Liver (tissue), 9 donors: ENCODE results near the gene TMEM170B. TPM values are rescaled to one million over a fixed set of nuclear protein-coding genes. Genes with fewer than 3 reads are reported as not detected.

Source experiments
- DNase-seq: peaks from one replicate; pipeline ENCODE4 v3.0.0-alpha.2; 2017; ENCODE audit warnings: low spot score
- H3K27ac ChIP-seq, 2 donors: one replicate each; pipeline ENCODE4 v1.7.0; 2013; ENCODE audit warnings: inconsistent platforms in 2 of 2, low read length in 2 of 2, control low read depth in 1 of 2, low read depth in 1 of 2, mild to moderate bottlenecking in 1 of 2
- H3K27me3 ChIP-seq, 4 donors: one replicate each; pipeline versions ENCODE4 v1.6.1 to v1.7.0; 2013; ENCODE audit warnings: low read length in 3 of 4, inconsistent platforms in 1 of 4, mild to moderate bottlenecking in 1 of 4, moderate library complexity in 1 of 4; ENCODE audit not compliant: control insufficient read depth in 4 of 4, insufficient read depth in 4 of 4
- H3K36me3 ChIP-seq, 4 donors: one replicate each; pipeline versions ENCODE4 v1.6.1 to v1.7.0; 2013; ENCODE audit warnings: low read length in 3 of 4, mild to moderate bottlenecking in 3 of 4, low read depth in 1 of 4, moderate library complexity in 1 of 4; ENCODE audit not compliant: control insufficient read depth in 4 of 4, insufficient read depth in 3 of 4
- H3K4me1 ChIP-seq, 4 donors: one replicate each; pipeline versions ENCODE4 v1.6.1 to v1.7.0; 2013; ENCODE audit warnings: low read length in 3 of 4, mild to moderate bottlenecking in 3 of 4, moderate library complexity in 1 of 4; ENCODE audit not compliant: control insufficient read depth in 4 of 4, insufficient read depth in 4 of 4
- H3K4me3 ChIP-seq, 3 donors: one replicate each; pipeline versions ENCODE4 v1.6.1 to v1.7.0; 2013; ENCODE audit warnings: low read length in 3 of 3, control low read depth in 1 of 3, low read depth in 1 of 3, mild to moderate bottlenecking in 1 of 3
- H3K9ac ChIP-seq, 2 donors: one replicate each; pipeline ENCODE4 v1.7.0; 2013; ENCODE audit warnings: low read length in 2 of 2, mild to moderate bottlenecking in 2 of 2, moderate library complexity in 2 of 2, control low read depth in 1 of 2, low read depth in 1 of 2
- H3K9me3 ChIP-seq, 4 donors: one replicate each; pipeline versions ENCODE4 v1.6.1 to v1.7.0; 2013; ENCODE audit warnings: low read length in 3 of 4; ENCODE audit not compliant: control insufficient read depth in 4 of 4
- ATF3 ChIP-seq: IDR thresholded peaks from 2 replicates; pipeline ENCODE4 v1.6.1; 2016; ENCODE audit warnings: antibody characterized with exemption
- CTCF ChIP-seq: fragments of 150-350 bp; IDR thresholded peaks from 2 replicates; pipeline ENCODE4 v1.5.1; 2017; ENCODE audit warnings: improper control_type of control experiment, low read depth, low read length; ENCODE audit not compliant: missing input control
- EGR1 ChIP-seq, 2 donors: IDR thresholded peaks; 2 replicates each; pipeline ENCODE4 v1.6.1; 2016 to 2018; ENCODE audit warnings: antibody characterized with exemption in 2 of 2, low read depth in 2 of 2
- FOXA1 ChIP-seq: IDR thresholded peaks from 2 replicates; pipeline ENCODE4 v1.6.1; 2016; ENCODE audit warnings: antibody characterized with exemption
- FOXA2 ChIP-seq: IDR thresholded peaks from 2 replicates; pipeline ENCODE4 v1.6.1; 2016; ENCODE audit warnings: antibody characterized with exemption
- HNF4A ChIP-seq, 2 donors: conservative IDR thresholded peaks; 2 replicates each; pipeline ENCODE4 v1.6.1; 2016; ENCODE audit warnings: antibody characterized with exemption in 2 of 2, mild to moderate bottlenecking in 2 of 2
- HNF4G ChIP-seq: IDR thresholded peaks from 2 replicates; pipeline ENCODE4 v1.6.1; 2016; ENCODE audit warnings: antibody characterized with exemption
- JUND ChIP-seq, 2 donors: IDR thresholded peaks; 2 replicates each; pipeline ENCODE4 v1.6.1; 2016; ENCODE audit warnings: antibody characterized with exemption in 2 of 2
- MAX ChIP-seq: IDR thresholded peaks from 2 replicates; pipeline ENCODE4 v1.6.1; 2016; ENCODE audit warnings: antibody characterized with exemption
- RAD21 ChIP-seq, 2 donors: IDR thresholded peaks; 2 replicates each; pipeline ENCODE4 v1.6.1; 2016; ENCODE audit warnings: antibody characterized with exemption in 2 of 2, mild to moderate bottlenecking in 2 of 2
- REST ChIP-seq: IDR thresholded peaks from 2 replicates; pipeline ENCODE4 v1.6.1; 2016; ENCODE audit warnings: antibody characterized with exemption, mild to moderate bottlenecking
- TAF1 ChIP-seq: conservative IDR thresholded peaks from 2 replicates; pipeline ENCODE4 v1.6.1; 2016; ENCODE audit warnings: antibody characterized with exemption, mild to moderate bottlenecking
- ZBTB33 ChIP-seq: IDR thresholded peaks from 2 replicates; pipeline ENCODE4 v1.6.1; 2016; ENCODE audit warnings: antibody characterized with exemption
- WGBS: extraction: QIAGEN DNeasy Blood & Tissue Kit; methylation state at CpG from one replicate; pipeline ENCODE4 v1.1.7; 2013; 5-methylcytosine and 5-hydroxymethylcytosine counted together
- polyA plus RNA-seq, 2 donors: library from polyadenylated mRNA; stranded (reverse) in 1 of 2; unstranded in 1 of 2; fragments of 200-250 nt in 1 of 2; fragments of >200 nt in 1 of 2; fragmentation: Nextera tagmentation in 1 of 2; extraction: Ambion mirVana in 1 of 2; gene quantifications; one replicate each; pipeline versions ENCODE4 v1.2.1 to v1.2.3, GENCODE V29; 2013 to 2015
- total RNA-seq, 2 donors: library from RNA; depleted of rRNA; stranded (reverse); fragments of >200 nt; gene quantifications; one replicate each; pipeline ENCODE4 v1.2.3, GENCODE V29; 2014
- donor health status: healthy.
- donor health status: healthy.
- donor health status: healthy.
- donor health status: healthy.
- donor health status: healthy.

The TMEM170B gene
- total and polyA plus RNA-seq, 4 donors = 1.8 to 11.0 (median 6.1) TPM

GRCh38 chr6:11595903-11596302 is 58.4 kb downstream of the TMEM170B start:
- DNase-seq = no peak
- TF ChIP-seq CTCF = peak; percentile 6
- no peak for TF ChIP-seq HNF4A (conservative IDR thresholded peaks at IDR 0.05)

GRCh38 chr6:11596640-11597237 is 59.2 kb downstream of the TMEM170B start:
- TF ChIP-seq REST (no peak), HNF4G (no peak), FOXA1 (no peak), ATF3 (no peak), MAX (no peak), JUND (IDR thresholded peaks at IDR 0.05) (no peak), TAF1 (no peak), FOXA2 (no peak), EGR1 (IDR thresholded peaks at IDR 0.05; ENCODE audit: low read depth in 2 of 2) (no peak), ZBTB33 (no peak), RAD21 (IDR thresholded peaks at IDR 0.05) (no peak)
- Histone ChIP-seq H3K9ac (no peak overlapping the region), H3K36me3 (no peaks in the 10 kb centered on the region), H3K9me3 (no peaks in the 10 kb centered on the region), H3K27ac (no peak overlapping the region), H3K4me1 (peaks cover 3 to 6% (median 4%) of the 10 kb centered on the region in 4 donors), H3K27me3 (no peaks in the 10 kb centered on the region), H3K4me3 (no peak overlapping the region)
- no peak for DNase-seq
- WGBS = 84% methylated on average over 8 of the region's 8 CpGs

More at GRCh38 chr6:11595903-11596302, 58.4 kb downstream of the TMEM170B start:
- no peak overlapping the region for H3K27ac ChIP-seq
- no peaks in the 10 kb centered on the region for H3K9me3 ChIP-seq
- H3K4me3 ChIP-seq = no peak overlapping the region
- 83% methylated on average over 4 of the region's 4 CpGs for WGBS
- H3K36me3 ChIP-seq = no peaks in the 10 kb centered on the region
- H3K27me3 ChIP-seq = no peaks in the 10 kb centered on the region
- H3K9ac ChIP-seq = no peak overlapping the region
- peaks cover 3 to 6% (median 4%) of the 10 kb centered on the region in 4 donors for H3K4me1 ChIP-seq
